Activated naive CD4-positive, alpha-beta T cell treated with anti-CD3 and anti-CD28 coated beads for 36 hours (primary cell): ENCODE data around the gene RASGEF1C. TPM values are rescaled to one million over a fixed set of nuclear protein-coding genes. Genes with fewer than 3 reads are reported as not detected.

Source experiments
- CTCF ChIA-PET: fragments of 350-600 bp; sonication (Branson Sonifier 250); formaldehyde crosslinking; loops from one replicate; lab custom pipeline; 2021; ENCODE audit warnings: antibody characterized with exemption; lab: Charles Lee
- DNase-seq: peaks from one replicate; pipeline ENCODE4 v3.0.0-alpha.2; 2020
- H3K27ac Mint-ChIP-seq: one replicate; pipeline ENCODE4 v1.8.0; 2021; ENCODE audit warnings: mild to moderate bottlenecking, mixed read lengths
- H3K27me3 Mint-ChIP-seq: one replicate; pipeline ENCODE4 v1.8.0; 2021; ENCODE audit warnings: low read depth, mixed read lengths
- H3K36me3 Mint-ChIP-seq: one replicate; pipeline ENCODE4 v1.8.0; 2021; ENCODE audit warnings: low read depth, mixed read lengths
- H3K4me1 Mint-ChIP-seq: one replicate; pipeline ENCODE4 v1.8.0; 2021; ENCODE audit warnings: low read depth, mixed read lengths
- H3K4me3 Mint-ChIP-seq: one replicate; pipeline ENCODE4 v1.8.0; 2021; ENCODE audit warnings: mild to moderate bottlenecking, moderate library complexity, mixed read lengths
- H3K9me3 Mint-ChIP-seq: one replicate; pipeline ENCODE4 v1.8.0; 2021; ENCODE audit warnings: mixed read lengths
- intact Hi-C: fragments of 100-400 bp; cut with micrococcal nuclease; formaldehyde crosslinking; loops from one replicate; pipeline ENCODE4 v1.15.1; 2023
- total RNA-seq, 2 experiments: library from RNA; stranded (reverse); gene quantifications; one replicate each; pipeline ENCODE4 v1.2.3, GENCODE V29; 2021

RASGEF1C gene
- total RNA-seq, 2 experiments from 2014 or later: not detected

GRCh38 chr5:180141068-180141660 lies 67.8 kb downstream of the RASGEF1C start:
- CTCF ChIA-PET: no interaction called here

GRCh38 chr5:180140571-180140970 lies 68.4 kb downstream of the RASGEF1C start:
- DNase-seq: no peak
- H3K4me1 Mint-ChIP-seq: no peaks in the 10 kb centered on the region
- intact Hi-C loops: no loop called here
- no peaks in the 10 kb centered on the region for H3K9me3 Mint-ChIP-seq
- no peaks in the 10 kb centered on the region for H3K36me3 Mint-ChIP-seq
- CTCF ChIA-PET: no interaction called here
- H3K27me3 Mint-ChIP-seq: peaks cover 12% of the 10 kb centered on the region
- H3K27ac Mint-ChIP-seq: no peak overlapping the region
- H3K4me3 Mint-ChIP-seq: no peak overlapping the region

More at GRCh38 chr5:180141068-180141660, 67.8 kb downstream of the RASGEF1C start:
- Mint-ChIP-seq H3K9me3 (peaks cover 3% of the 10 kb centered on the region), H3K27me3 (peaks cover 12% of the 10 kb centered on the region), H3K4me1 (no peaks in the 10 kb centered on the region), H3K36me3 (no peaks in the 10 kb centered on the region), H3K4me3 (no peak overlapping the region), H3K27ac (no peak overlapping the region)
- no peak for DNase-seq
- intact Hi-C loops: no loop called here

- H3K27ac Mint-ChIP-seq: no peak overlapping the region
- intact Hi-C loops: no loop called here
- CTCF ChIA-PET: no interaction called here
- DNase-seq: no peak
- H3K4me3 Mint-ChIP-seq: no peak overlapping the region
- peaks cover 4% of the 10 kb centered on the region for H3K4me1 Mint-ChIP-seq
- H3K36me3 Mint-ChIP-seq: no peaks in the 10 kb centered on the region
- H3K9me3 Mint-ChIP-seq: no peaks in the 10 kb centered on the region
- H3K27me3 Mint-ChIP-seq: peaks cover 9% of the 10 kb centered on the region
Observed at GRCh38 chr5:180140079-180140554, 68.9 kb downstream of the RASGEF1C start.

- no peak for DNase-seq
- Mint-ChIP-seq H3K4me3 (no peak overlapping the region), H3K27ac (no peak overlapping the region), H3K4me1 (peaks cover 8% of the 10 kb centered on the region), H3K36me3 (no peaks in the 10 kb centered on the region), H3K27me3 (peaks cover 9% of the 10 kb centered on the region), H3K9me3 (no peaks in the 10 kb centered on the region)
- intact Hi-C loops: no loop called here
- CTCF ChIA-PET: no interaction called here
Observed at GRCh38 chr5:180139731-180140055, 69.3 kb downstream of the RASGEF1C start.

- no peaks in the 10 kb centered on the region for H3K36me3 Mint-ChIP-seq
- H3K4me3 Mint-ChIP-seq: no peak overlapping the region
- peaks cover 9% of the 10 kb centered on the region for H3K27me3 Mint-ChIP-seq
- H3K9me3 Mint-ChIP-seq: no peaks in the 10 kb centered on the region
- no peak overlapping the region for H3K27ac Mint-ChIP-seq
- intact Hi-C loops: no loop called here
- CTCF ChIA-PET: no interaction called here
- DNase-seq: no peak
- peaks cover 8% of the 10 kb centered on the region for H3K4me1 Mint-ChIP-seq
Observed at GRCh38 chr5:180138976-180139730, 69.9 kb downstream of the RASGEF1C start.

GRCh38 chr5:180138214-180138975 lies 70.6 kb downstream of the RASGEF1C start:
- no peak overlapping the region for H3K27ac Mint-ChIP-seq
- H3K27me3 Mint-ChIP-seq: peaks cover 9% of the 10 kb centered on the region
- DNase-seq: no peak
- intact Hi-C loops: no loop called here
- no peaks in the 10 kb centered on the region for H3K36me3 Mint-ChIP-seq
- H3K9me3 Mint-ChIP-seq: no peaks in the 10 kb centered on the region
- H3K4me3 Mint-ChIP-seq: no peak overlapping the region
- H3K4me1 Mint-ChIP-seq: peaks cover 8% of the 10 kb centered on the region
- CTCF ChIA-PET: no interaction called here

GRCh38 chr5:180137401-180138213 lies 71.4 kb downstream of the RASGEF1C start:
- Mint-ChIP-seq H3K4me1 (peaks cover 8% of the 10 kb centered on the region), H3K36me3 (no peaks in the 10 kb centered on the region), H3K27me3 (peaks cover 9% of the 10 kb centered on the region), H3K4me3 (no peak overlapping the region), H3K27ac (no peak overlapping the region), H3K9me3 (no peaks in the 10 kb centered on the region)
- CTCF ChIA-PET: no interaction called here
- intact Hi-C loops: no loop called here
- no peak for DNase-seq

- no peak overlapping the region for H3K4me3 Mint-ChIP-seq
- no peak overlapping the region for H3K27ac Mint-ChIP-seq
- no peaks in the 10 kb centered on the region for H3K9me3 Mint-ChIP-seq
- CTCF ChIA-PET: no interaction called here
- peaks cover 3% of the 10 kb centered on the region for H3K27me3 Mint-ChIP-seq
- peaks cover 8% of the 10 kb centered on the region for H3K4me1 Mint-ChIP-seq
- intact Hi-C loops: no loop called here
- no peaks in the 10 kb centered on the region for H3K36me3 Mint-ChIP-seq
- no peak for DNase-seq
Observed at GRCh38 chr5:180136630-180137381, 72.2 kb downstream of the RASGEF1C start.

- H3K27ac Mint-ChIP-seq: no peak overlapping the region
- peaks cover 3% of the 10 kb centered on the region for H3K27me3 Mint-ChIP-seq
- intact Hi-C loops: no loop called here
- DNase-seq: no peak
- H3K4me3 Mint-ChIP-seq: no peak overlapping the region
- H3K9me3 Mint-ChIP-seq: no peaks in the 10 kb centered on the region
- CTCF ChIA-PET: no interaction called here
- H3K4me1 Mint-ChIP-seq: peaks cover 8% of the 10 kb centered on the region
- H3K36me3 Mint-ChIP-seq: no peaks in the 10 kb centered on the region
Observed at GRCh38 chr5:180135967-180136629, 72.9 kb downstream of the RASGEF1C start.

- no peak overlapping the region for H3K4me3 Mint-ChIP-seq
- intact Hi-C loops: no loop called here
- CTCF ChIA-PET: no interaction called here
- H3K36me3 Mint-ChIP-seq: no peaks in the 10 kb centered on the region
- H3K9me3 Mint-ChIP-seq: no peaks in the 10 kb centered on the region
- peak; percentile 62 for DNase-seq
- H3K4me1 Mint-ChIP-seq: peaks cover 8% of the 10 kb centered on the region
- peaks cover 3% of the 10 kb centered on the region for H3K27me3 Mint-ChIP-seq
- H3K27ac Mint-ChIP-seq: no peak overlapping the region
Observed at GRCh38 chr5:180135128-180135955, 73.7 kb downstream of the RASGEF1C start.
